Endothelial cell of umbilical vein (primary cell): ENCODE results near the gene GPR108. TPM values are rescaled to one million over a fixed set of nuclear protein-coding genes. Genes with fewer than 3 reads are reported as not detected.

ENCODE experiments used
- BruUV-seq: library from RNA; stranded (reverse); fragments of 400-500 nt; replicated peaks from 2 replicates; lab custom pipeline; 2021; lab: Mats Ljungman, UMichigan
- CTCF ChIA-PET: fragments of 300-600, 350-600 bp; sonication (Branson Sonifier 250); formaldehyde crosslinking; loops from one replicate; lab custom pipeline; 2021; ENCODE audit warnings: antibody characterized with exemption, inconsistent platforms; lab: Charles Lee
- POLR2A ChIA-PET: fragments of 300-600, 350-600 bp; sonication (Branson Sonifier 250); formaldehyde crosslinking; loops from one replicate; lab custom pipeline; 2021; ENCODE audit warnings: antibody characterized with exemption, inconsistent platforms; lab: Charles Lee
- DNase-seq: peaks from one replicate; pipeline ENCODE4 v3.0.0-alpha.2; 2011; ENCODE audit warnings: low read depth, low spot score
- FAIRE-seq: peaks from 2 replicates; lab custom pipeline; 2011; peaks lifted over from hg19 to GRCh38; lab: Jason Lieb, UNC
- H2AFZ ChIP-seq: 2 replicates; pipeline ENCODE4 v1.6.0; 2012; ENCODE audit warnings: low read depth, low read length, control low read depth, inconsistent platforms
- H3K27ac ChIP-seq: 2 replicates; pipeline ENCODE4 v1.5.1; 2011; ENCODE audit warnings: low read depth, mild to moderate bottlenecking, control low read depth, low read length, moderate library complexity; ENCODE audit not compliant: insufficient read depth
- H3K27me3 ChIP-seq, 2 experiments: 2 replicates each; pipeline versions ENCODE4 v1.6.0 to v1.6.1; 2011; ENCODE audit warnings: low read length in 2 of 2, mixed read lengths in 1 of 2; ENCODE audit not compliant: control insufficient read depth in 2 of 2, insufficient read depth in 2 of 2
- H3K36me3 ChIP-seq, 2 experiments: 2 replicates in 1 of 2; 3 replicates in 1 of 2; pipeline ENCODE4 v1.5.1; 2011; ENCODE audit warnings: low read length in 2 of 2, mild to moderate bottlenecking in 1 of 2, moderate library complexity in 1 of 2; ENCODE audit not compliant: control insufficient read depth in 2 of 2, insufficient read depth in 2 of 2; ENCODE audit errors: extremely low read depth in 1 of 2
- H3K4me1 ChIP-seq: 3 replicates; pipeline ENCODE4 v1.5.1; 2011; ENCODE audit warnings: mild to moderate bottlenecking, low read length; ENCODE audit not compliant: control insufficient read depth, insufficient read depth; ENCODE audit errors: extremely low read depth
- H3K4me2 ChIP-seq: 2 replicates; pipeline ENCODE4 v1.6.1; 2011; ENCODE audit warnings: low read length, control low read depth, mixed read lengths; ENCODE audit not compliant: insufficient read depth
- H3K4me3 ChIP-seq, 3 experiments: fragments of 200-600 bp in 1 of 3; sonication (generic), shearing (Covaris generic) in 1 of 3; replicated peaks in 1 of 3; 2 replicates each; pipeline ENCODE4 v1.5.1; 2011 to 2016; ENCODE audit warnings: control low read depth in 3 of 3, low read length in 3 of 3, mild to moderate bottlenecking in 2 of 3, inconsistent platforms in 1 of 3, low read depth in 1 of 3, moderate library complexity in 1 of 3; ENCODE audit not compliant: insufficient read depth in 1 of 3
- H3K79me2 ChIP-seq: 2 replicates; pipeline ENCODE4 v1.6.0; 2012; ENCODE audit warnings: low read length, inconsistent platforms; ENCODE audit not compliant: control insufficient read depth, insufficient read depth
- H3K9ac ChIP-seq: replicated peaks from 2 replicates; pipeline ENCODE3; 2011; ENCODE audit warnings: low read length, control low read depth; ENCODE audit not compliant: insufficient read depth; ENCODE audit errors: extremely low read depth
- H3K9me1 ChIP-seq: replicated peaks from 3 replicates; pipeline ENCODE4 v1.6.0; 2011; ENCODE audit warnings: mild to moderate bottlenecking, low read length; ENCODE audit not compliant: control insufficient read depth, insufficient read depth; ENCODE audit errors: extremely low read depth
- H3K9me3 ChIP-seq: replicated peaks from 2 replicates; pipeline ENCODE4 v1.5.1; 2012; ENCODE audit warnings: low read length, inconsistent platforms; ENCODE audit not compliant: control insufficient read depth, insufficient read depth
- H4K20me1 ChIP-seq: replicated peaks from 2 replicates; pipeline ENCODE3; 2011; ENCODE audit warnings: mild to moderate bottlenecking, low read length; ENCODE audit not compliant: control insufficient read depth, insufficient read depth; ENCODE audit errors: extremely low read depth
- EZH2 ChIP-seq: IDR thresholded peaks from 2 replicates; pipeline ENCODE4 v1.6.1; 2012; ENCODE audit warnings: borderline replicate concordance, low read depth, mild to moderate bottlenecking, moderate library complexity, low read length, inconsistent platforms; ENCODE audit not compliant: severe bottlenecking
- FOS ChIP-seq: IDR thresholded peaks from 2 replicates; pipeline ENCODE4 v1.6.1; 2011; ENCODE audit warnings: mild to moderate bottlenecking, low read length, moderate library complexity, borderline replicate concordance; ENCODE audit not compliant: insufficient read depth
- GATA2 ChIP-seq: IDR thresholded peaks from 2 replicates; pipeline ENCODE4 v1.7.0; 2011; ENCODE audit warnings: low read depth, mild to moderate bottlenecking, moderate library complexity, mixed read lengths, low read length; ENCODE audit not compliant: insufficient read length, insufficient read depth
- JUN ChIP-seq: IDR thresholded peaks from 2 replicates; pipeline ENCODE4 v1.6.1; 2011; ENCODE audit warnings: borderline replicate concordance, low read depth; ENCODE audit not compliant: insufficient read length, insufficient read depth
- MYC ChIP-seq: IDR thresholded peaks from one replicate; pipeline ENCODE4 v1.6.1; 2011; ENCODE audit warnings: mild to moderate bottlenecking, low read depth, low read length
- POLR2A ChIP-seq: IDR thresholded peaks from 2 replicates; pipeline ENCODE4 v1.6.1; 2012; ENCODE audit warnings: low read depth, mild to moderate bottlenecking, control low read depth, low read length
- POLR2AphosphoS5 ChIP-seq: IDR thresholded peaks from 2 replicates; pipeline ENCODE4 v1.6.1; 2012; ENCODE audit warnings: low read depth, mild to moderate bottlenecking, control low read depth, low read length, moderate library complexity; ENCODE audit not compliant: insufficient read depth
- dilution Hi-C: fragments of 300-500 bp; cut with MboI; formaldehyde crosslinking; loops from one replicate; pipeline ENCODE4 v1.15.0; 2019; ENCODE audit warnings: low sequenced_read_pairs; ENCODE audit not compliant: extremely low pct_ligation_motif_present
- intact Hi-C: fragments of 100-400 bp; cut with micrococcal nuclease; formaldehyde crosslinking; loops from one replicate; pipeline ENCODE4 v1.10.0; 2022
- polyA plus RNA-seq, 4 experiments: library from polyadenylated mRNA; depleted of rRNA in 3 of 4; stranded (reverse) in 3 of 4; unstranded in 1 of 4; fragments of >200 nt; gene quantifications; 2 replicates each; pipeline versions ENCODE4 v1.2.1 to v1.2.3, GENCODE V29; 2011 to 2012; ENCODE audit warnings: missing spikeins in 1 of 4
- total RNA-seq: library from RNA; stranded (reverse); gene quantifications from 2 replicates; pipeline ENCODE4 v1.2.3, GENCODE V29; 2021
- TF ChIP-seq, protein P1 (sequence below), 2 donors: IDR thresholded peaks; 1 replicate in 1 of 2; 2 replicates in 1 of 2; pipeline ENCODE4 v1.5.1; 2011; ENCODE audit warnings: low read length in 2 of 2, mild to moderate bottlenecking in 2 of 2, moderate library complexity in 2 of 2, control low read depth in 1 of 2, inconsistent platforms in 1 of 2, low read depth in 1 of 2; ENCODE audit not compliant: insufficient read depth in 1 of 2; ENCODE audit errors: extremely low read depth in 1 of 2
- TF ChIP-seq, protein P2 (sequence below): IDR thresholded peaks from 2 replicates; pipeline ENCODE4 v1.6.1; 2011; ENCODE audit not compliant: insufficient read depth, insufficient read length

Gene GPR108
- total and polyA plus RNA-seq, 2 donors (not counting 3 experiments of a cell fraction or from before 2014, with no cell fraction given) = 68.5 to 80.2 TPM

GRCh38 chr19:6716610-6716970 lies 20.8 kb downstream of the GPR108 start:
- Histone ChIP-seq H3K36me3 (no peaks in the 10 kb centered on the region), H2AFZ (no peak overlapping the region), H3K9me3 (no peaks in the 10 kb centered on the region), H3K27me3 (no peaks in the 10 kb centered on the region), H3K79me2 (no peaks in the 10 kb centered on the region), H3K4me3 (no peak overlapping the region), H3K4me1 (no peaks in the 10 kb centered on the region), H4K20me1 (no peaks in the 10 kb centered on the region), H3K9ac (no peak overlapping the region), H3K4me2 (no peak overlapping the region), H3K9me1 (no peaks in the 10 kb centered on the region), H3K27ac (no peak overlapping the region)
- intact Hi-C loops (no loop called here), dilution Hi-C loops (no loop called here)
- TF ChIP-seq GATA2 (no peak), MYC (no peak), EZH2 (no peak), POLR2AphosphoS5 (no peak), FOS (no peak), JUN (no peak), POLR2A (no peak)
- TF ChIP-seq, protein P1, sequence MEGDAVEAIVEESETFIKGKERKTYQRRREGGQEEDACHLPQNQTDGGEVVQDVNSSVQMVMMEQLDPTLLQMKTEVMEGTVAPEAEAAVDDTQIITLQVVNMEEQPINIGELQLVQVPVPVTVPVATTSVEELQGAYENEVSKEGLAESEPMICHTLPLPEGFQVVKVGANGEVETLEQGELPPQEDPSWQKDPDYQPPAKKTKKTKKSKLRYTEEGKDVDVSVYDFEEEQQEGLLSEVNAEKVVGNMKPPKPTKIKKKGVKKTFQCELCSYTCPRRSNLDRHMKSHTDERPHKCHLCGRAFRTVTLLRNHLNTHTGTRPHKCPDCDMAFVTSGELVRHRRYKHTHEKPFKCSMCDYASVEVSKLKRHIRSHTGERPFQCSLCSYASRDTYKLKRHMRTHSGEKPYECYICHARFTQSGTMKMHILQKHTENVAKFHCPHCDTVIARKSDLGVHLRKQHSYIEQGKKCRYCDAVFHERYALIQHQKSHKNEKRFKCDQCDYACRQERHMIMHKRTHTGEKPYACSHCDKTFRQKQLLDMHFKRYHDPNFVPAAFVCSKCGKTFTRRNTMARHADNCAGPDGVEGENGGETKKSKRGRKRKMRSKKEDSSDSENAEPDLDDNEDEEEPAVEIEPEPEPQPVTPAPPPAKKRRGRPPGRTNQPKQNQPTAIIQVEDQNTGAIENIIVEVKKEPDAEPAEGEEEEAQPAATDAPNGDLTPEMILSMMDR (IDR thresholded peaks at IDR 0.05; ENCODE audit: extremely low read depth in 1 of 2, insufficient read depth in 1 of 2, low read depth in 1 of 2, low read length in 2 of 2) = no peak
- TF ChIP-seq, protein P2, sequence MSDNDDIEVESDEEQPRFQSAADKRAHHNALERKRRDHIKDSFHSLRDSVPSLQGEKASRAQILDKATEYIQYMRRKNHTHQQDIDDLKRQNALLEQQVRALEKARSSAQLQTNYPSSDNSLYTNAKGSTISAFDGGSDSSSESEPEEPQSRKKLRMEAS = no peak
- FAIRE-seq (no peak), DNase-seq (no peak)
- BruUV-seq = no TSS peak
- ChIA-PET POLR2A (interaction anchor here (0.6 kb wide), 1 partner anchor 14 kb away, joined by 5 read pairs; no protein-coding TSS in a partner anchor), CTCF (interaction anchor here (2.0 kb wide), 1 partner anchor 200 kb away, joined by 5 read pairs; no protein-coding TSS in a partner anchor)
